A673 (cell line): ENCODE data around the gene MYBPHL.

Experiments used
- EZH2 ChIP-seq: fragments of 200-600 bp; sonication (generic); IDR thresholded peaks from 2 replicates; pipeline ENCODE4 v1.6.1; 2017; ENCODE audit warnings: borderline replicate concordance, low read depth, mild to moderate bottlenecking, mixed read lengths, antibody characterized with exemption, low read length; ENCODE audit not compliant: poor library complexity, severe bottlenecking
- TF ChIP-seq, protein P1 (sequence below): fragments of 300-800, 200-600 bp; sonication (generic); conservative IDR thresholded peaks from 2 replicates; pipeline ENCODE4 v1.5.1; 2017; ENCODE audit warnings: low read depth, mild to moderate bottlenecking, antibody characterized with exemption, low read length, moderate library complexity, mixed read lengths

DNA sequence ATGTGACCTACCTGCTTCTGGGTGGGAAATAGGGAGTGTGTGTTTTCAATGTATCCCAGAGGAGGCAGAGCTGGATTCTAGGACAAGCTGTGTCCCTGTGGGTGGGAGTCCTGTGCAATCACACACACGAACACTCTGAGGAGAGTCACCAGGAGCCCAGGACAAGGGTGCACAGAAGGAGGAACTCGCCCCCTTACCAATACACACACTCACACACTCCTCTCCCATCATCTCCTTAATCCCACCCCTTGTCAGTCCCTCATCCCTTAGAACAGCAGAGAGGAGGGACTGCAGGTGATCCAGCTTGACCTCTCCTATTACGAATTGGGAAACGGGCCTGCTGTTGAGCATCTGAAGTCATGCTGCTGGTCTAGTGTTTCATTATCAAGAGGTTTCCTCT lies 8.5 kb upstream of the MYBPHL start:
- TF ChIP-seq, protein P1, sequence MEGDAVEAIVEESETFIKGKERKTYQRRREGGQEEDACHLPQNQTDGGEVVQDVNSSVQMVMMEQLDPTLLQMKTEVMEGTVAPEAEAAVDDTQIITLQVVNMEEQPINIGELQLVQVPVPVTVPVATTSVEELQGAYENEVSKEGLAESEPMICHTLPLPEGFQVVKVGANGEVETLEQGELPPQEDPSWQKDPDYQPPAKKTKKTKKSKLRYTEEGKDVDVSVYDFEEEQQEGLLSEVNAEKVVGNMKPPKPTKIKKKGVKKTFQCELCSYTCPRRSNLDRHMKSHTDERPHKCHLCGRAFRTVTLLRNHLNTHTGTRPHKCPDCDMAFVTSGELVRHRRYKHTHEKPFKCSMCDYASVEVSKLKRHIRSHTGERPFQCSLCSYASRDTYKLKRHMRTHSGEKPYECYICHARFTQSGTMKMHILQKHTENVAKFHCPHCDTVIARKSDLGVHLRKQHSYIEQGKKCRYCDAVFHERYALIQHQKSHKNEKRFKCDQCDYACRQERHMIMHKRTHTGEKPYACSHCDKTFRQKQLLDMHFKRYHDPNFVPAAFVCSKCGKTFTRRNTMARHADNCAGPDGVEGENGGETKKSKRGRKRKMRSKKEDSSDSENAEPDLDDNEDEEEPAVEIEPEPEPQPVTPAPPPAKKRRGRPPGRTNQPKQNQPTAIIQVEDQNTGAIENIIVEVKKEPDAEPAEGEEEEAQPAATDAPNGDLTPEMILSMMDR, result no peak
- TF ChIP-seq EZH2, result no peak
